ENCODE data around the gene KIF26B. TPM values are rescaled to one million over a fixed set of nuclear protein-coding genes. Genes with fewer than 3 reads are reported as not detected.

The KIF26B gene
- total RNA-seq, 1 experiment from 2014 or later = 1.2 TPM

- no peak for TF ChIP-seq ZNF281 (CRISPR knock-in tag; IDR thresholded peaks at IDR 0.05)
- TF ChIP-seq, protein P1, sequence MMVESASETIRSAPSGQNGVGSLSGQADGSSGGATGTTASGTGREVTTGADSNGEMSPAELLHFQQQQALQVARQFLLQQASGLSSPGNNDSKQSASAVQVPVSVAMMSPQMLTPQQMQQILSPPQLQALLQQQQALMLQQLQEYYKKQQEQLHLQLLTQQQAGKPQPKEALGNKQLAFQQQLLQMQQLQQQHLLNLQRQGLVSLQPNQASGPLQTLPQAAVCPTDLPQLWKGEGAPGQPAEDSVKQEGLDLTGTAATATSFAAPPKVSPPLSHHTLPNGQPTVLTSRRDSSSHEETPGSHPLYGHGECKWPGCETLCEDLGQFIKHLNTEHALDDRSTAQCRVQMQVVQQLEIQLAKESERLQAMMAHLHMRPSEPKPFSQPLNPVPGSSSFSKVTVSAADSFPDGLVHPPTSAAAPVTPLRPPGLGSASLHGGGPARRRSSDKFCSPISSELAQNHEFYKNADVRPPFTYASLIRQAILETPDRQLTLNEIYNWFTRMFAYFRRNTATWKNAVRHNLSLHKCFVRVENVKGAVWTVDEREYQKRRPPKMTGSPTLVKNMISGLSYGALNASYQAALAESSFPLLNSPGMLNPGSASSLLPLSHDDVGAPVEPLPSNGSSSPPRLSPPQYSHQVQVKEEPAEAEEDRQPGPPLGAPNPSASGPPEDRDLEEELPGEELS (CRISPR knock-in tag; IDR thresholded peaks at IDR 0.05) = no peak
These were observed 47.0 kb downstream of the KIF26B start (continued) for GRCh38 chr1:245201827-245202226.

DNA sequence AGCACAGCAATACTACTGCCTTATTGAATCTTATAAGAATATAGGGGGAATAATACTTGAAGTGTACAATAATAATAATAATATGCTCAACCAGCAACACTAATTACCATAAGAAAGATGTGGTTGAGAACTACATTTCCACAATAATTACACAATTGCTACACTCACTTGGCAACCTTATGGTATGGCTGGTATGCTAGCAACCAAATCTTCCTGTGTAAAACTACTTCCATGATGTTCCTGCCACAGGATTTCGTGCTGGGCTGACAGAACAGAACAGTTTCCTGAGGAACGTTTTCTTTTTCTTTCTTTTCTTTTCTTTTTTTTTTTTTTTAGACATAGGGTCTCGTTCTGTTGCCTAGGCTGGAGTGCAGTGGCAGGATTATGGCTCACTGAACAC, 50.6 kb downstream of the KIF26B start:
- DNase-seq (ENCODE audit: low spot score) (no peak), ATAC-seq (no peak)
- Mint-ChIP-seq H3K4me1 (peaks cover 19% of the 10 kb centered on the region), H3K9me3 (peaks cover 24% of the 10 kb centered on the region), H3K36me3 (peaks cover 22% of the 10 kb centered on the region), H3K27ac (no peak overlapping the region), H3K4me3 (no peak overlapping the region), H3K27me3 (ENCODE audit: low read depth) (peaks cover 6% of the 10 kb centered on the region; the same call in 1 of the 2 replicates)
- ChIA-PET CTCF (no interaction called here), POLR2A (no interaction called here)
- TF ChIP-seq AFF4 (CRISPR knock-in tag; IDR thresholded peaks at IDR 0.05; ENCODE audit: borderline replicate concordance) (no peak), ZNF532 (CRISPR knock-in tag; IDR thresholded peaks at IDR 0.05; ENCODE audit: borderline replicate concordance) (no peak), E2F5 (CRISPR knock-in tag; IDR thresholded peaks at IDR 0.05) (no peak), IRF2 (CRISPR knock-in tag; IDR thresholded peaks at IDR 0.05; ENCODE audit: borderline replicate concordance, low read depth) (no peak), JAZF1 (CRISPR knock-in tag; IDR thresholded peaks at IDR 0.05) (no peak), ZNF281 (CRISPR knock-in tag; IDR thresholded peaks at IDR 0.05) (no peak), ZNF416 (CRISPR knock-in tag; IDR thresholded peaks at IDR 0.05) (no peak), KAT7 (CRISPR knock-in tag; IDR thresholded peaks at IDR 0.05; ENCODE audit: borderline replicate concordance) (no peak), SOX15 (CRISPR knock-in tag; IDR thresholded peaks at IDR 0.05) (no peak), ATF3 (CRISPR knock-in tag; conservative IDR thresholded peaks at IDR 0.05) (no peak), FOXP1 (CRISPR knock-in tag; IDR thresholded peaks at IDR 0.05; ENCODE audit: borderline replicate concordance) (no peak), MYBL2 (CRISPR knock-in tag; IDR thresholded peaks at IDR 0.05) (no peak), OVOL2 (CRISPR knock-in tag; IDR thresholded peaks at IDR 0.05; ENCODE audit: borderline replicate concordance) (no peak), PREB (CRISPR knock-in tag; IDR thresholded peaks at IDR 0.05; ENCODE audit: borderline replicate concordance) (no peak)
